ENCODE measurements around the gene KIDINS220.

KIDINS220 gene

GRCh38 chr2:8691859-8692437 is 145.5 kb downstream of the KIDINS220 start:
- DNase-seq: no peak

GRCh38 chr2:8685697-8686358 is 151.6 kb downstream of the KIDINS220 start:
- peak; percentile 89 for DNase-seq

- DNase-seq: peak; percentile 56
Observed at GRCh38 chr2:8684878-8685696, 152.3 kb downstream of the KIDINS220 start.

- no peak for DNase-seq
Observed at GRCh38 chr2:8684540-8684877, 152.9 kb downstream of the KIDINS220 start.

- peak; percentile 46 for DNase-seq
Observed at GRCh38 chr2:8682719-8683667, 154.4 kb downstream of the KIDINS220 start.

- peak; percentile 99 for DNase-seq
Observed at GRCh38 chr2:8681786-8682692, 155.4 kb downstream of the KIDINS220 start, which contains the start of gene ID2. Gene ID2 (plus strand): TSS chr2:8682056. CDS start chr2:8682166, 110 bp downstream.

GRCh38 chr2:8680822-8681760 is 156.3 kb downstream of the KIDINS220 start:
- DNase-seq: peak; percentile 67

GRCh38 chr2:8679827-8680731 is 157.3 kb downstream of the KIDINS220 start:
- no peak for DNase-seq

- no peak for DNase-seq
Observed at GRCh38 chr2:8679567-8679826, 157.9 kb downstream of the KIDINS220 start.
